Measurements from ENCODE around the gene ATP2B2. TPM values are rescaled to one million over a fixed set of nuclear protein-coding genes. Genes with fewer than 3 reads are reported as not detected.

Gene ATP2B2
- total and polyA plus RNA-seq, 2 of the 8 experiments (the other 6 are each of a cell fraction or from before 2014, with no cell fraction given): 0.14 to 1.2 TPM

- H3K9me3 ChIP-seq (ENCODE audit: insufficient read depth in 2 of 2, low read depth in 1 of 2, low read length in 1 of 2): no peaks in the 10 kb centered on the region
- no peaks in the 10 kb centered on the region for H3K36me3 ChIP-seq (ENCODE audit: control insufficient read depth in 2 of 4, insufficient read depth in 4 of 4, low read length in 3 of 4)
- H4K91ac ChIP-seq (replicated peaks; ENCODE audit: insufficient read length, low read length): no peak overlapping the region
- H2AK5ac ChIP-seq (ENCODE audit: low read depth, low read length): no peak overlapping the region
- TF ChIP-seq SIRT6 (IDR thresholded peaks at IDR 0.05; ENCODE audit: low read length): no peak
- no peak for TF ChIP-seq GTF2F1 (IDR thresholded peaks at IDR 0.05; ENCODE audit: borderline replicate concordance, low read depth, low read length)
- TF ChIP-seq HDAC2 (IDR thresholded peaks at IDR 0.05; ENCODE audit: borderline replicate concordance in 1 of 2, low read depth in 2 of 2, low read length in 2 of 2): no peak
- TF ChIP-seq RAD21 (IDR thresholded peaks at IDR 0.05 in 1 of 2, conservative IDR thresholded peaks at IDR 0.05 in 1 of 2; ENCODE audit: low read depth in 2 of 2, low read length in 2 of 2): no peak; a peak in 1 of 4 replicates
- no peak for TF ChIP-seq CHD2 (IDR thresholded peaks at IDR 0.05; ENCODE audit: low read length)
- no peak for TF ChIP-seq SIN3A (conservative IDR thresholded peaks at IDR 0.05 in 1 of 2, IDR thresholded peaks at IDR 0.05 in 1 of 2; ENCODE audit: low read depth in 1 of 2, low read length in 2 of 2)
- TF ChIP-seq EP300 (IDR thresholded peaks at IDR 0.05; ENCODE audit: borderline replicate concordance in 1 of 2, low read depth in 2 of 2, low read length in 2 of 2): no peak
- no peak for TF ChIP-seq TCF12 (IDR thresholded peaks at IDR 0.05; ENCODE audit: low read depth, low read length)
- no peak for TF ChIP-seq SP1 (IDR thresholded peaks at IDR 0.05; ENCODE audit: low read depth, low read length)
- H2BK5ac ChIP-seq (ENCODE audit: low read depth, low read length): no peak overlapping the region
- no peaks in the 10 kb centered on the region for H3K27me3 ChIP-seq (replicated peaks in 1 of 4; ENCODE audit: control insufficient read depth in 3 of 4, extremely low read depth in 1 of 4, insufficient read depth in 3 of 4, low read length in 3 of 4)
- H3K4ac ChIP-seq (replicated peaks; ENCODE audit: insufficient read length, low read depth, low read length): no peak overlapping the region
- H4K20me1 ChIP-seq (replicated peaks in 1 of 2; ENCODE audit: control insufficient read depth in 1 of 2, insufficient read depth in 2 of 2, low read length in 2 of 2): no peaks in the 10 kb centered on the region
- H2BK120ac ChIP-seq (replicated peaks; ENCODE audit: low read depth, low read length): no peak overlapping the region
- 91% methylated on average over 19 of the region's 21 CpGs; no CpG with 5 or more reads in 1 of the 2 experiments for WGBS, 2 experiments (ENCODE audit: extremely low coverage in 1 of 2, insufficient coverage in 1 of 2, insufficient read length in 1 of 2, insufficient replicate concordance in 2 of 2, low coverage in 1 of 2, low lambda C conversion rate in 2 of 2, missing lambda C conversion rate in 1 of 2)
- H4K5ac ChIP-seq (ENCODE audit: insufficient read length, low read depth, low read length): no peak overlapping the region
- no peak overlapping the region for H2BK12ac ChIP-seq (ENCODE audit: low read depth, low read length)
- H3K18ac ChIP-seq (ENCODE audit: extremely low read depth, low read length): no peak overlapping the region
- no peaks in the 10 kb centered on the region for H3K4me1 ChIP-seq (replicated peaks in 1 of 4; ENCODE audit: control insufficient read depth in 3 of 4, insufficient read depth in 4 of 4, low read length in 3 of 4)
- no peak overlapping the region for H3K9ac ChIP-seq (replicated peaks in 1 of 4; ENCODE audit: extremely low read depth in 1 of 4, low read depth in 3 of 4, low read length in 3 of 4)
- H3K79me2 ChIP-seq (ENCODE audit: control insufficient read depth in 1 of 2, insufficient read depth in 2 of 2, low read length in 2 of 2): no peaks in the 10 kb centered on the region
- H2BK15ac ChIP-seq (ENCODE audit: low read length): no peak overlapping the region
- CTCF ChIA-PET (ENCODE audit: partially characterized antibody): interaction anchor here (0.8 kb wide), 1 partner anchor 293 kb away, joined by 4 read pairs; no protein-coding TSS in a partner anchor
- no peak overlapping the region for H3K23ac ChIP-seq (ENCODE audit: insufficient read length)
- FAIRE-seq (no peak), DNase-seq (ENCODE audit: low read depth in 1 of 2, low spot score in 2 of 2) (no peak)
- H3K56ac ChIP-seq (replicated peaks; ENCODE audit: insufficient read length, low read depth, low read length): no peak overlapping the region
- no peak overlapping the region for H4K8ac ChIP-seq (ENCODE audit: extremely low read depth, insufficient read depth, low read length)
- no peak overlapping the region for H3K4me2 ChIP-seq (ENCODE audit: insufficient read depth in 1 of 2, low read depth in 2 of 2, low read length in 2 of 2)
- POLR2A ChIA-PET (ENCODE audit: partially characterized antibody): no interaction called here
- H3K14ac ChIP-seq (ENCODE audit: insufficient read length): no peak overlapping the region
- no peaks in the 10 kb centered on the region for H3K23me2 ChIP-seq (ENCODE audit: low read depth, low read length)
- H3K4me3 ChIP-seq (ENCODE audit: extremely low read depth in 1 of 4, insufficient read depth in 2 of 4, low read depth in 3 of 4, low read length in 4 of 4): no peak overlapping the region
- no peak overlapping the region for H3K27ac ChIP-seq (ENCODE audit: low read depth, low read length)
- H2AFZ ChIP-seq (ENCODE audit: low read length): no peak overlapping the region
- H2BK20ac ChIP-seq (ENCODE audit: low read length): no peak overlapping the region
- no peaks in the 10 kb centered on the region for H3K79me1 ChIP-seq (ENCODE audit: low read depth, low read length)
Measured at GRCh38 chr3:10410383-10411002, 94.9 kb downstream of the ATP2B2 start.

Measured in H1 (cell line).